ENCODE data around the gene C19orf47. TPM values are rescaled to one million over a fixed set of nuclear protein-coding genes. Genes with fewer than 3 reads are reported as not detected.

The C19orf47 gene
- total RNA-seq (2014; rRNA removed; shearing (Covaris generic)): 2.9 and 4.9 TPM in 2 replicates
- polyA plus RNA-seq (2014; cell fraction: nucleus; rRNA removed): 3.5 and 7.1 TPM in 2 replicates

DNA sequence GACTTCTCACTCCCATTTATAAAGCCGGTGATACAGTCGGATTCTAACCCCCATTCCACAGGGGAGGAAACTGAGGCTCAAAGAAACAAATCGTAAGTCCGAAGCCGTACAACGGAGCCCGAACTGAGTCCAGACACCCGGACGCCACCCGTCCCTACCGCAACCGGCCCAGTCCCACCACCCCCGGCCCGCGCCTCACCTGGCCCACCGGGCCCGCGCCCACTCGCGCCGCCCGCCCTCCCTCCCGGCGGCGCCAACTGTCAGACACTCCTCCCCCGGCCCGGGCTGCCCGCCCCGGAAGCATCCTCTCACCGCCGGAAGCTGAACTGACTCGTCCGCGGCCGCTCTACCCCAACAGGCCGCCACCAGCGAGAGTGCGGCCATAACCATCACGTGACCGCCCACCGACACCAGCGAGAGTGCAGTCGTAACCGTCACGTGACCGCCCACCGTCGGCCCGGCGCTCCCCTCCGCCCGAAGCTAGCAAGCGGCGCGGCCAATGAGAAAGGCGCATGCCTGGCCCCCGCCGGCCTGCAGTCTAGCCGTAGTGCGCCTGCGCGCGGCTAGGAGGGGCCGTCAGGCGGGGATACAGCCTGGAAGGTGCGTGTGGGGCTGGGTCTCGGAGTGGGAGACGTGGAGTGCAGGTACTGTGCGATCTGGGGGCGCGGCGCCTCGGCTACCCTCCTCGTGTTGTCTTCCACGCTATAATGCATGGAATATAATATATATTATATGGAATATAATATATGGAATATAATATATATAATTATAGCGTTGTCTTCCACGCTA, at the start of gene C19orf47, which contains the start of gene PLD3:
Gene C19orf47, minus strand, starts transcription at position 273 of the 789 bp plus-strand sequence. CDS start 6,540 bp downstream, outside the sequence.
Gene PLD3, plus strand, starts transcription at position 571 of the 789 bp plus-strand sequence. CDS start 17,789 bp downstream, outside the sequence.
- peak; percentile 96 for DNase-seq (ENCODE audit: extremely low read depth, low read depth)

DNA sequence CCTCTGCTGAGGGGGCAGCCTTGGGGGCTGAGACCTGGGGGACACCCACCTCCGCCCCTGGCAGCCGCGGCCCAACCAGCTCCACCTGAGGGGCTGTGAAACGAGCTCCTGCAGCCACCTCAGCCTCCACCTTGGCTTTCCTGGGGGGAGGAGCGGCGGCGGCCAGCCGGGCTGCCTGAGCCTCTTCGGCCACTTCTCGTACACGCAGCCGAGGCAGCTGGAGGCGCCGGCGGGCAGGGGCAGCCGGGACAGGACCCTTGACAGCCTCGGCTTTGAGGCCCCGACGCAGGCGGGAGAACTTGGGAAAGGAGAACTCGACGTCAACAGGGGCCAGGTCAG, 49.3 kb upstream of the C19orf47 start:
- DNase-seq (ENCODE audit: extremely low read depth, low read depth): no peak

DNA sequence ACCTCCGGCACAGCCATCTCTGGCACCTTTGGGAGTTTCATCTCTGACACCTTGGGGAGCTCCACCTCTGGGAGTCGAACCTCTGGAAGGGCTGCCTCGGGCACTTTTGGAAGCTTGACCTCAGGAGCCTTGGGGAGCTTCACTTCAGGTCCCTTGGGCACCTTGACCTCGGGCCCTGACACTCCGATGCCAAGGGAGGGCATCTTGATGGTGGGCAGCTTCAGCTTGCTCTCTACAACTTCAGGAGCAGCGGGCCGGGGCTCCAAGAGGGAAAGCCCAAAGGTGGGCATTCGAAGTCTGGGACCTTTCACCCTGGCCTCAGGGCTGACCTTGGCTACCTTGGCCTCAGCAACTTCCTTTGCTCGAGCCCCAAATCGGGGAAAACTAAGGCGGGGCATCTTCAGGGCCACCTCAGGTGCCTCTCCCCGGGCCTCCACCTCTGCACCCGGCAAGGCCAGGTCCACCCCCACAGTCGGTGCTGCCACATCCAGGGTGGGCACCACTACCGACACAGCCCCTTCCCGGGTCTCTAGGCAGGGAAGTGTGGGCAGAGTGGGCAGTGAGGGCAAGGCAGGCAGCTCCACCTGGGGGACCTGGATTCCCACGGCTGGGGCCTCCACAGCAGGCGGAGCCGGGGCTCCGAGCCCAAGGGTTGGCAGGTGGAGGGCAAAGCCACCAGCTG, 48.8 kb upstream of the C19orf47 start:
- DNase-seq (ENCODE audit: extremely low read depth, low read depth): no peak

DNA sequence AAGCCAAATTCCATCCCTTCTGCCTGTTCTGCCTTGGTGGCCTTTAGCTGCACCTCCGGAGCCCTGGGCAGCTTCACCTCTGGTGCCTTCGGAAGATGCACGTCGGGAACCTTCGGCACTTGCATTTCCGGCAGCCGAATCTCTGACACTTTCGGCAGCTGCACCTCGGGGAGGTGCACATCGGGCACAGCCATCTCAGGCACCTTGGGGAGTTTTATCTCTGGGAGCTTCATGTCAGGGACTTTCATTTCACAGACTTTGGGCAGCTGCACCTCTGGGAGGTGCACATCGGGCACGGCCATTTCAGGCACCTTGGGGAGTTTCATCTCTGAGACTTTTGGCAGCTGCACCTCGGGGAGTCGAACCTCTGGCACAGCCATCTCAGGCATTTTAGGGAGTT, 47.8 kb upstream of the C19orf47 start:
- no peak for DNase-seq (ENCODE audit: extremely low read depth, low read depth)

- no peak for DNase-seq (ENCODE audit: extremely low read depth, low read depth)
These were observed 46.6 kb upstream of the C19orf47 start for GRCh38 chr19:40394816-40395210.

DNA sequence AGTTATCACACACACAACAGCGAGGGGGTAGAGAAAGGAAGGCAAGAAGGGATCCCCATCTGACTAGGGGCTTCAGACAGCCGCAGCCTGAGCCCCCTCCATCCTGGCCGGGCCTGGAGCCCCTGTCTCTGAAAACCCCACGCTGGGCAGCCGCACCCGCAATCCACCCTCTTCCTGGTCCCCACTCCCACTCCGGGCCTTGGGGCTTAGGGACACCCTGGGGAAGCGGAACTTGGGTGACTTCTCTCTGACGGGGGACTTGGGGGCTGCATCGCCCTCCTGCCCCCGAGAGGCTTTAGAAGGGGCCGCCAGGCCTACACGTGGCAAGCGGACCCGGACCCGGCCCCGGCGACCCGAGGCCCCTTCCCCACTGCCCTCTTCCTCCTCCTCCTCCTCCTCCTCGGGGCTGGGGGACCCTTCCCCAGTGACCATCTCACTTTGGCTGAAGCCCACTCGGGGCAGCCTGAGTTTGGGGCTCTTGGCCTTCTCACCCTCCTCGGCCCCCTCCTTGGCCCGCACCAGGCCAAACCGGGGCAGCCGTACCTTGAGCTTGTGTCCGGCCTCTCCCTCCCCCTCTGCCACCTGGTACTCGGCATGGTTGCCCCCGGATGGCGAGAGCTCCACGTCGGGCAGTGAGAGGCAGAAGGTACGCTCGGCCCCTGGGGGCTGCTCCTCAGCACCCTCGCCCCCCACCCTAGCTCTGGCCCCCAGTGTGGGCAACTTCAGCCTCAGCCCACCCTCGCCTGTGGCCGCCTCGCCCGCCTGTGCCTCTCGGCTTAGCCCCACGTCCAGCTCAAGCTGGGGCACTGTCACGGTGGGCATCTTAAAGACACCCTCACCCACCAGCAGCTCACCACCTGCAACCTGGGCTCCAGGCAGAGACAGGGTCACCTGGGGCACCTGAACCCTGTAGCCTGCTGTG, 46.0 kb upstream of the C19orf47 start:
- DNase-seq (ENCODE audit: extremely low read depth, low read depth): no peak

DNA sequence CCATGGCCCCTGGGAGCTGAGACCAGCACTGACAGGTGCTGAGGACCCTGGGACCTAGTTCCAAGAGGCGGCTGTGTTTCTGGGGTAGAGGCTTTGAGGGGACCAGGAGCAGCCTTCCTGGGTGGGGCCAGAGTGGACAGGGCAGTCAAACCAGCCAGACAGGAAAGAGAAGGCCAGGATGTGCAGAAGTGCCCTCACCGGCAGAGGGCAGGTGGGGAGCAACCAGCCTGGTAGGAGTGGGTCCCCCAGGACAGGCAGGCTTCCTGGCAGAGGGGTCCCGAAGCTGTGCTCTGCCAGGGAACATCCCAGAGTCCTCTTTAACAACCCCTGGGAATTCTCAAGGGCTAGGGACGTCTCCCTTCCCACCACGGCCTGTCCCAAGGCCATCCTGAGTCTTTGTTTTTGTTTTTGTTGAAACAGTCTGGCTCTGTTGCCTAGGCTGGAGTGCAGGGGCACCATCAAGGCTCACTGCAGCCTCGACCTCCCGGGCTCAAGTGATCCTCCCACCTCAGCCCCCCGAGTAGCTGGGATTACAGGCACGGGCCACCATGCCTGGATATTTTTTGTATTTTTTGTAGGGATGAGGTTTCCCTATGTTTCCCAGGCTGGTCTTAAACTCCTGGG, 44.8 kb upstream of the C19orf47 start:
- DNase-seq (ENCODE audit: extremely low read depth, low read depth): no peak

- no peak for DNase-seq (ENCODE audit: extremely low read depth, low read depth)
These were observed 43.9 kb upstream of the C19orf47 start for GRCh38 chr19:40392123-40392522.

GRCh38 chr19:40390084-40390742, 42.0 kb upstream of the C19orf47 start, which contains the start of gene HIPK4:
TSS of gene HIPK4 (minus strand) at chr19:40390181. CDS start at chr19:40389902, 279 bp downstream.
- DNase-seq (ENCODE audit: extremely low read depth, low read depth): no peak

DNA sequence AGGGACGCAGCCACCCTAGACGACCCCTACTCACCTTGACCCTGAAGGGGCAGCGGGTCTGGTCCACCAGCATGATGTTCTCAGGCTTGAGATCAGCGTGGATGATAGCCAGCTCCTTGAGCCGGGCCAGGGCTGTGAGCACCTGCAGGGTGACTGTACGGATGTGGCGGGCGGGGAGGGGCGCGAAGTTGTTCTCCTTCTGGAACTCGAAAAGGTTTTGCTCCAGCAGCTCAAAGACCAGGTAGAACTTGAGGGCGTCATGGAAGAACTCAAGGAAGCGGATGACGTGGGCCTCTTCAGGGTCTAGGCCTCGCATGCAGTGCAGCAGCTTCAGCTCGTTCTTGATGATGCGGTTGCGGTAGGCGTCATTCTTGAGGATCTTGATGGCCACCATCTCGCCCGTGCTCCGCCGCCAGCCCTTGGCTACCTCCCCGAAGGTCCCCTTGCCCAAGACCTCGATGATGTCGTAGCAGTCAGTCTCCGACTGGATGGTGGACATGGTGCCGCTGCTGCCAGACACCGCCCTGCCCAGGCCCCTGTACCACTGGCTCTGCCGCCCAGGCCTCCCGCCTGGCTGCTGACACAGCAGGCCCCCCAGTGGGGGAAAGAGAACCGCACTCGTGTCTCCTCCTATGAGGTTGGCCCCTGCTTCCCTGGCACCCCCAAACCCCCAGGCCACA, 41.3 kb upstream of the C19orf47 start:
- DNase-seq (ENCODE audit: extremely low read depth, low read depth): no peak

DNA sequence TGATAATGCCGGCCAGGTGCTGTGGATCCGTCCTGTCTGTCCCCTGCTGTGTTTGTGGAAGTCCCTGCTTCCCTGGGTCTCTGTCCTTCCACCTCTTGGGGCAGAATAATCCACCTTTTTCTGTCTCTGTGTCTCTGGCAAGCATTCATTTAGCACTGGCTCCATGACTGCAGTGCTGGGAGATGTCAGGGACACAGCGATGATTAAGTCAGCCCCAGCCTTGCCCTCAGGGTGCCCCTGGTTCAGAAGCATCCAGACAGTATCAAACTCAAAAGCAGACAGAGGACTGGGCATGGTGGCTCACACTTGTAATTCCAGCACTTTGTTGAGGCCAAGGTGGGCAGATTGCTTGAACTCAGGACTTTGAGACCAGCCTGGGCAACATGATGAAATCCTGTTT, 40.3 kb upstream of the C19orf47 start:
- DNase-seq (ENCODE audit: extremely low read depth, low read depth): no peak

- DNase-seq (ENCODE audit: extremely low read depth, low read depth): no peak
These were observed 39.0 kb upstream of the C19orf47 start for GRCh38 chr19:40387155-40387554.

DNA sequence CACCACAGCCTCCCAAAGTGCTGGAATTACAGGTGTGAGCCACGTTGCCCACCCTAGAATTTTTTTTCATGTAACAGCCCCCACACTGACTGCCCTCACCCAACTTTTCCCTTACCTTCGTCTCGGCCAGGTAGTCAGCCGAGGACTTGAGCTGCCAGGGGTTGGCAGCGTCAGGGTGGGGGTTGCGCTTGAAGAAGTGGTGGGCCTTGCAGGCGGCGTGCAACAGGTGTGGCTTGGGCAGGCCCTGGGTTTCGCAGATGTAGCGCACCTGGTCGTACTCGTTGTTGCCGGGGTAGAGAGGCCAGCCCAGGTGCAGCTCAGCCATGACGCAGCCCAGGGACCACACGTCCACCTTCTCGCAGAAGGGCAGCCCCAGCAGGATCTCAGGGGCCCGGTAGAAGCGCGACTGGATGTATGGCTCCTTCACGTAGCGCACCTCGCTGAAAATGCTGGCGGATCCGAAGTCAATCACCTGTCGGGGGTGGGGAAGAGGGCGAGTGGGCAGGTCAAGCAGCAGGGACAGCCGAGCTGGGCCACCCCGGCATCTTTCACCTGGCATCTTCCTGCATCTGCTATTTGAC, 35.6 kb upstream of the C19orf47 start:
- DNase-seq (ENCODE audit: extremely low read depth, low read depth): no peak

GRCh38 chr19:40381321-40381720, 33.1 kb upstream of the C19orf47 start:
- DNase-seq (ENCODE audit: extremely low read depth, low read depth): no peak

DNA sequence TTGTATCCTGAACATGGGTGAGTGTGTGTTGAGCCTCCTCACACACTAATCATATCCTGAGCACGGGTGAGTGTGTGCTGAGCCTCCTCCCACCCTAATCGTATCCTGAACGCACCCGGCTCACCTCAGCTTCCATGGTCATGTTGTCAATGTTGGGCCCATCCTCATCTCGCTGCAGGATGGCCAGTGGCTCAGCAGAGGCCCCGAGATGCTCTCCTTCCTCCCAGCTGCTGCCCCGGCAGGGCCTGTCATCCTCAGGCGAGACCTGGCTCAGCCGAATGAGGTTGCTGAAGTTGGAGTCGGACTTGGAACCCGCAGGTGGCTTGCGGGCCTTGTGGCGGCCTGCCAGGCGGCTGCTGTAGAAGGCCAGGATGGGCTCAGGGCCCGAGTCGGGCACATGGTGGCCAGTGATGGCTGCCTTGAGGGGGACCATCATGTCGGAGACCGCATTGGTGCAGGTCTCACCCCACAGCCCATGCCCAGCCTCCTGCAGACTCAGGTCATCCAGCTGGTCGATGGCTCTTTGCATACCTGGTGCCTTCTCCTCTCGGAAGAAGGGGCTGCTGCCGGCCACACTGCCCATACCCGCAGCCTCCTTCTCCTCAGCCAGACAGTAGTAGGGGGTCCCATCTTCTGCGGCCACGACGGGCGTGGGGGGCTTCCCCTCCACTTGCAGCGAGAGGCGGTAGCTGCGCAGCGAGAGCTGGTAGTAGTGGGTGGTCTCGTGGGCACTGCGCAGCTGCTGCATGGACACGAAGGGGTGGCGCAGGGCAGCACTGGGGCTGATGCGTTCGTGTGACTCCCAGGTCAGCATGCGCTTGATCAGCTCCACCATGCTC, 32.2 kb upstream of the C19orf47 start:
- no peak for DNase-seq (ENCODE audit: extremely low read depth, low read depth)

GRCh38 chr19:40379446-40380198, 31.4 kb upstream of the C19orf47 start:
- DNase-seq (ENCODE audit: extremely low read depth, low read depth): no peak

DNA sequence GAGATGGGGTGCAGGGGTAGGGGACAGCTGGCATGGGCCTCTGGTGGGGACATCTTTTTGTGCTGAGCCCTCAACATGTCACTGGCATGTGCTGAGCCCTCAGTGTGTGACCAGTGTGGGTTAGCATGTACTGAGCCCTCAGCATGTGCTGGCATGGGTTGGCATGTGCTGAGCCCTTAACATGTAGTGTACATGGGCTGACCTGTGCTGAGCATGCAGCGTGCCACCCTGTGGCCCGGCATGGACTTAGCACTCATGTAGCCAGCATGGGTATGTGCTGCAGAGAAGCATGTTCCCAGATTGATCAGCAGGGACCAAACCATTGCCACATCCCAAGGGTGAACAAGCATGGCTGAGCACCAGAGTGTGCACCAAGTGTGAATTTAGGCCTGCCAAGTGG, 30.3 kb upstream of the C19orf47 start:
- no peak for DNase-seq (ENCODE audit: extremely low read depth, low read depth)

Measured in NCI-H460 (cell line).